Activated naive CD4-positive, alpha-beta T cell treated with anti-CD3 and anti-CD28 coated beads, Interleukin-2, amount 50 U/mL, for 24 hours (primary cell): ENCODE measurements around the gene KCNJ9.
A peak's percentile ranks its signal among the peaks of the same experiment; 100 is the strongest.

ENCODE experiments used
- H3K27ac Mint-ChIP-seq: one replicate; pipeline ENCODE4 v1.8.0; 2021; ENCODE audit warnings: mild to moderate bottlenecking, mixed read lengths
- H3K27me3 Mint-ChIP-seq: one replicate; pipeline ENCODE4 v1.8.0; 2021; ENCODE audit warnings: mixed read lengths
- H3K36me3 Mint-ChIP-seq: one replicate; pipeline ENCODE4 v1.8.0; 2021; ENCODE audit warnings: mixed read lengths
- H3K4me1 Mint-ChIP-seq: one replicate; pipeline ENCODE4 v1.8.0; 2021; ENCODE audit warnings: mixed read lengths
- H3K4me3 Mint-ChIP-seq: one replicate; pipeline ENCODE4 v1.8.0; 2021; ENCODE audit warnings: mild to moderate bottlenecking, mixed read lengths
- H3K9me3 Mint-ChIP-seq: one replicate; pipeline ENCODE4 v1.8.0; 2021; ENCODE audit warnings: mixed read lengths

The KCNJ9 gene

GRCh38 chr1:160093069-160093395 lies 11.7 kb downstream of the KCNJ9 start:
- H3K9me3 Mint-ChIP-seq, result no peaks in the 10 kb centered on the region
- H3K36me3 Mint-ChIP-seq, result peaks cover 5% of the 10 kb centered on the region
- H3K27ac Mint-ChIP-seq, result no peak overlapping the region
- H3K4me1 Mint-ChIP-seq, result peaks cover 37% of the 10 kb centered on the region
- no peak overlapping the region for H3K4me3 Mint-ChIP-seq
- no peaks in the 10 kb centered on the region for H3K27me3 Mint-ChIP-seq

DNA sequence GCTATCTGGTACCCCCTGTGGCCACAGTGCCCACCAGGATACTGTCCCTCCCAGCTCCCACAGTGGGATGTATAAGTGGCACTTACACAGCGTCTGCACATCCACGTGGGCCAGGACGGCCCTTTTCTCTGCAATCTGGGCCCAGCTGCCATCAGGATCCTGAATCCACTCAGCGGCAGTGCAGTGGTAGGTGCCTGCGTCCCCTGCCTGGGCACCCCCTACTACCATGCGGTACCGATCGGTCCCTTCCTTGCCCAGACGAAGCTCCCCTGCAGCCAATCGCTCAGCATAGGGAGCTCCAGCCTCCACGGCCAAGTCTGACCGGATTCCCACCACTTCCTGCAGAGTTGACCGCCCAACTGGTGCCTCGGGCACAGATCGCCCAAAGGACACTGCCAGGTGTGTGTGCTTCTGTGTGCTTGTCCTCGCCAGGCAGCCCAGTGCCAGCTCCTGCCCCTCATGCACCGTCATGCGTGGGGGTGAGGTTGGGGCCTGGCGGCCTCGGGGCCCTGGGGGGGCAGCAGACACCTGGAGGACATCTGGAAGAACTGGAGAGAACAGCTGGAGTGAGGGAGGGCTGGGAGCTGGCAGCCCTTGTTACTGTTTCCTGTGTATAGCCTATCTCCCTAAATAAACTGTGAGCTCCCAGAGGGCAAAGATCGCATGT lies 12.4 kb downstream of the KCNJ9 start:
- Mint-ChIP-seq H3K4me3 (no peak overlapping the region), H3K36me3 (peaks cover 5% of the 10 kb centered on the region), H3K27ac (peak overlapping the region; percentile 70)

GRCh38 chr1:160094291-160094625 lies 12.9 kb downstream of the KCNJ9 start:
- Mint-ChIP-seq H3K4me3 (no peak overlapping the region), H3K36me3 (peaks cover 5% of the 10 kb centered on the region), H3K27ac (no peak overlapping the region), H3K9me3 (no peaks in the 10 kb centered on the region), H3K4me1 (peaks cover 39% of the 10 kb centered on the region), H3K27me3 (no peaks in the 10 kb centered on the region)

More for the DNA sequence above, 12.4 kb downstream of the KCNJ9 start:
- Mint-ChIP-seq H3K4me1 (peaks cover 37% of the 10 kb centered on the region), H3K27me3 (no peaks in the 10 kb centered on the region), H3K9me3 (no peaks in the 10 kb centered on the region)

GRCh38 chr1:160094806-160095205 lies 13.5 kb downstream of the KCNJ9 start:
- Mint-ChIP-seq H3K4me3 (no peak overlapping the region), H3K9me3 (no peaks in the 10 kb centered on the region), H3K27ac (no peak overlapping the region), H3K27me3 (no peaks in the 10 kb centered on the region), H3K4me1 (peaks cover 45% of the 10 kb centered on the region), H3K36me3 (peaks cover 5% of the 10 kb centered on the region)

- H3K36me3 Mint-ChIP-seq, result peaks cover 5% of the 10 kb centered on the region
- no peaks in the 10 kb centered on the region for H3K27me3 Mint-ChIP-seq
- H3K4me1 Mint-ChIP-seq, result peaks cover 47% of the 10 kb centered on the region
- peak overlapping the region; percentile 38 for H3K27ac Mint-ChIP-seq
- H3K9me3 Mint-ChIP-seq, result no peaks in the 10 kb centered on the region
- peak overlapping the region; percentile 90 for H3K4me3 Mint-ChIP-seq
These were observed 14.2 kb downstream of the KCNJ9 start for GRCh38 chr1:160095382-160096105.

DNA sequence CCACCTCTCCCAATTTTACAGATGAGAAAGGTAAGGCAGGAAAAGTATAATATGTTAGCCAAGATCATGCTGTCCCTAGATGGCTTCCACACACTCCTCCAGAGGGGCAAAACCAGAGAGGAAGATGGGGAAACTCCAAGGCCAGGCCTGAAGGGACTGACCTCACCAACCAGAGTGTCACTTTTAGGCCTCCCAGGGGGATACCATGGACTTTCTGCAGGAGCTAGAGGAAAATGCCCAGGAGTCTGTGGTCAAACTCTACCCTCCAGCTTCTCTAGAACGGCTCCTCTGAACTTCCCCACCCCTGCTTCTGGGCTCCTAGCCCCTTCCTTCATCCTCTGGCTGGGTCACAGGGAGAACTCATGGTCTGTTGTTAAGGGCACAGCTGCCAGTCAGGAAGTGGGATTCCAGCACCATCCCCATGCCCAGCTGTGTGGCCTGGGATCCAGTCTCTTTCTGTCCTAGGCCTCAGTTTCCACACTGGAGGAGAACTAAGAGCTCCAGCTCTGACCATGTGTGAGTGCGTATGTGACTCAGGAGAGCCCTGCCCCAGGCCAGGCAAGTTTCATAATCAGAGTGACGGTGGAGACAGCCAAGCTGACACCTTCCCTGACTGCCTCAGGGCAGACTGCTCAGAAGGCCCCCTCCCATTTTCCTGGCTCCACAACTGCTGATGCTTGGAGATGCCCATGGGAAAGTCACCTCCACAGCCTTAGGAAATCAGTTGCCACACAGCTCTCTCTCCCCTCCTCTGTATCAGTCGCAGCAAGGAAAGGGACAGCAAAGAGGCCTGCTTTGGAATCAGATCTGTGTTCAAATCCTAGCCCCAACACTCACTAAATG lies 15.2 kb downstream of the KCNJ9 start:
- Mint-ChIP-seq H3K27ac (no peak overlapping the region), H3K4me1 (peaks cover 57% of the 10 kb centered on the region), H3K27me3 (no peaks in the 10 kb centered on the region), H3K4me3 (peak overlapping the region; percentile 90), H3K9me3 (no peaks in the 10 kb centered on the region), H3K36me3 (peaks cover 4% of the 10 kb centered on the region)

DNA sequence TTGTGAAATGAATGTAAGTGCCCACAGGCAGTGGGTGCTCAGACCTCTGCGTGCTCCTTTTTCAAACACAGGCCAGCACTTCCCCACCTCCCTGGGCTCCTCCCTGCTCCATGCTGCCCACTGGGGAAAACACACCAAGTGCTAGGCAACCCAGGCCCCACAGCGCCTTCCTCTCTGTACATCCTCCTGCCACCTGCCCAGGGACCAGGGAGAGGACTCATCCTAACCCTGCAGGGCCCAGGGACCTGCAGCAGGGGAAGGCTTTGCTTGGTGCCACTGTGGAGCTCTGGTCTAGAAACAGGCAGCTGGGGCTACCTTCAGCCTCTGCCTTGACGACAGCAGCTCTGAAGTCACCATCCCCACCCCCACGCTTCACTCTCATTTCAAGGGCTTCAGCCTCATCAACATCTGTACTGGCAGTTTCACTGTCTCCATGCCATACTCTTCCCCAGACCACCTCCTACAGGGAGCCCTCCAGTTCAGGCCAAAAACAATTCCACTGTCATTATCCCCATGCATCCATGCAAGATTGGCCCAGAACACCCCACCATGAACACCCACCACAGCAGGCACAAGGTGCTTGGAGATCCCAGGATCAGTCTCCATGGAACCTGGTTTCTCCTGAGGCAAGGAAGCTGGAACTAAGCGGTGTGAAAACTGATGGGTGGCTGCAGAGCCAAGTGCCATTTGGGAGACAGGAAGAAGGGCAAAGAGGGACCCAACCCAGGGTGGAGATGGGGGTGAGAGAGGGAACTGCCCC lies 16.0 kb downstream of the KCNJ9 start:
- Mint-ChIP-seq H3K27ac (peak overlapping the region; percentile 88), H3K4me1 (peaks cover 65% of the 10 kb centered on the region), H3K27me3 (no peaks in the 10 kb centered on the region), H3K4me3 (peak overlapping the region; percentile 90), H3K36me3 (peaks cover 2% of the 10 kb centered on the region), H3K9me3 (no peaks in the 10 kb centered on the region)

GRCh38 chr1:160097911-160098851 lies 16.8 kb downstream of the KCNJ9 start, which contains the start of gene IGSF8:
Gene IGSF8 (minus strand): TSS chr1:160098619. CDS start chr1:160098472, 147 bp downstream.
- Mint-ChIP-seq H3K36me3 (peaks cover 2% of the 10 kb centered on the region), H3K9me3 (no peaks in the 10 kb centered on the region), H3K27me3 (no peaks in the 10 kb centered on the region), H3K4me3 (peak within 1 kb of the TSS; percentile 90), H3K4me1 (peaks cover 71% of the 10 kb centered on the region), H3K27ac (peak within 1 kb of the TSS; percentile 88)

DNA sequence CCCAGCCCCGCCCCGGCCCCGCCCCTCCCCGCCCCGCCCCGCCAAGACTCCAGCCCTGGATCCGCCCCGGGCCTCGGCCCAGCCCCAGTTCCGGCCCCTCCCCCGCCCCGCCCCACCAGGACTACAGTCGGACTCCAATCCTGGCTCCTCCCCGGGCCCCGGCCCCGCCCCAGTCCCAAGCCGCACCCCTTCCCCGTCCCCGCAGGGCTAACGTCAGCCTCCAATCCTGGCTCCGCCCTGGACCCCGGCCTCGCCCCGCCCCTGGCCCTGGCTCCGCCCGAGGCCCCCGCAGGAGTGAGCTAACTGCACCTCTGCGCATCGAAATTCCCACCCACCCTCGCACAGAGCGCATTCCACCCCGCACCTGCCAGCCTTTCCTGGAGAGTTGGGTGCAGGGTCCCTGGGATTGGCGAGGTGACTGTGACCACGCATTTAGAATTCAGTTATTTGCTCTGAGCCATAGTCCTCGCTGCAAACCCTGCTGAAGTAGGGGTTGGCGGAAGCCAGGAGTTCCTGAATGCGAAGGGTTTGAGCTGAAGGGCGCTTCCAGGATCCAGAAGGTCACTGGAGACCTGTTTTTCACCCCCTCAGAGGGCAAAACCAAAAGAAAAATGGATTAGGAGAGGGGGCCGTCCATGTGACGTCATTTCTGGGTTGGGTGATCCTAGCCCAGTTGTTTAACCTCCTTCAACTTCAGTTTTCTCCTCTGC lies 17.7 kb downstream of the KCNJ9 start:
- Mint-ChIP-seq H3K27me3 (no peaks in the 10 kb centered on the region), H3K4me1 (peaks cover 68% of the 10 kb centered on the region), H3K9me3 (no peaks in the 10 kb centered on the region), H3K36me3 (peaks cover 2% of the 10 kb centered on the region), H3K27ac (peak overlapping the region; percentile 87), H3K4me3 (peak overlapping the region; percentile 60)

GRCh38 chr1:160099716-160100375 lies 18.5 kb downstream of the KCNJ9 start:
- peaks cover 64% of the 10 kb centered on the region for H3K4me1 Mint-ChIP-seq
- H3K4me3 Mint-ChIP-seq, result peak overlapping the region; percentile 60
- H3K9me3 Mint-ChIP-seq, result no peaks in the 10 kb centered on the region
- H3K36me3 Mint-ChIP-seq, result no peaks in the 10 kb centered on the region
- peak overlapping the region; percentile 87 for H3K27ac Mint-ChIP-seq
- H3K27me3 Mint-ChIP-seq, result no peaks in the 10 kb centered on the region

- no peaks in the 10 kb centered on the region for H3K27me3 Mint-ChIP-seq
- H3K36me3 Mint-ChIP-seq, result no peaks in the 10 kb centered on the region
- H3K27ac Mint-ChIP-seq, result peak overlapping the region; percentile 93
- H3K9me3 Mint-ChIP-seq, result no peaks in the 10 kb centered on the region
- peak overlapping the region; percentile 57 for H3K4me3 Mint-ChIP-seq
- H3K4me1 Mint-ChIP-seq, result peaks cover 57% of the 10 kb centered on the region
These were observed 19.8 kb downstream of the KCNJ9 start for GRCh38 chr1:160101037-160101716.

GRCh38 chr1:160101717-160102522 lies 20.6 kb downstream of the KCNJ9 start:
- H3K9me3 Mint-ChIP-seq, result no peaks in the 10 kb centered on the region
- peaks cover 50% of the 10 kb centered on the region for H3K4me1 Mint-ChIP-seq
- no peak overlapping the region for H3K4me3 Mint-ChIP-seq
- H3K36me3 Mint-ChIP-seq, result no peaks in the 10 kb centered on the region
- H3K27ac Mint-ChIP-seq, result peak overlapping the region; percentile 77
- no peaks in the 10 kb centered on the region for H3K27me3 Mint-ChIP-seq
